Erythroblast (primary cell): ENCODE measurements around the gene CTU2.

Source experiments
- GATA1 ChIP-seq: IDR thresholded peaks from 2 replicates; pipeline ENCODE4 v1.6.1; 2011; ENCODE audit warnings: low read depth, mild to moderate bottlenecking, control low read depth, low read length, moderate library complexity
- POLR2A ChIP-seq: IDR thresholded peaks from 2 replicates; pipeline ENCODE4 v1.6.1; 2011; ENCODE audit warnings: mild to moderate bottlenecking, low read length

DNA sequence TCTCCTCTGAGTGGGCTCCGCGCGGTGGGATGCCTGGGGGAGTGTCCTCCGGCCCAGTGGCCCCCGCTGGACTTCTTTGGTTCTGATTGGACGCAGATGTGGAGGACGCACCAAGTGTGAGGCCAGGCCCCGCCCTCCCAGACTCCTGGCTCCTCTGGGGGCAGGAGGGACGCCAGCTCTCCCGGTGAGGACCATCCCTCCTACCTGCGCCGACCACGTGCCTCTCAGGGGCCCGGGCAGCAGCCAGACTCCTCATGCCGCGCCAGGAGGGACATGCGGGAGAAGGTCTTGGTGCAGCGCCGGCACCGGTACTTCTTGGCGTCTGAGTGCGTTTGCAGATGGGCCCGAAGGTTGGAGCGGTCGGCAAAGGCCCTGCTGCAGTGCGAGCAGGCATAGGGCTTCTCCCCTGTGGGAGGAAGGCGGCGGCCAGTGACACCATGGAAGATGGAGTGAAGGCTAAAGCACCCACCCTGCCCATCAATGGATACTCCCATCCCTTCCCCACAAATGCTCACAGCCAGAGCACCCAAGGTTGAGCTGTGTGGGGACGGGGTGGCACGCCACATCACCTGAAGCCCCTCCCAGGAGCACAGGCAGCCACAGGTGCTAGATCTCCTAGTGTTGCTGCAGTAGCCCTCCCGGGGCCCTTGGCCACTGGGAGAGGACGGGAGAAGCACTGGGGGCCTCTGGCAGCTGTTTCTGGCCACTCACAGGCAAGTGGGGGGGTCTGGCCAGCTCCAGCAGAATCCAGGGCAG lies 27.9 kb upstream of the CTU2 start:
- TF ChIP-seq POLR2A (no peak), GATA1 (no peak)
